IMR-90 (cell line): ENCODE measurements around the gene TMEM95.

Experiments
- BHLHE40 ChIP-seq: fragments of 150-350 bp; IDR thresholded peaks from 2 replicates; pipeline ENCODE4 v1.6.1; 2016; ENCODE audit warnings: mild to moderate bottlenecking, low read depth, low read length
- CEBPB ChIP-seq: IDR thresholded peaks from 2 replicates; pipeline ENCODE4 v1.6.1; 2012; ENCODE audit warnings: low read depth, low read length, improper control_type of control experiment
- CHD1 ChIP-seq: IDR thresholded peaks from 2 replicates; pipeline ENCODE4 v1.6.1; 2012; ENCODE audit warnings: low read depth, low read length, improper control_type of control experiment
- CTCF ChIP-seq: conservative IDR thresholded peaks from 2 replicates; pipeline ENCODE4 v1.5.1; 2012; ENCODE audit warnings: mild to moderate bottlenecking, low read depth, low read length, improper control_type of control experiment
- ELK1 ChIP-seq: fragments of 150-350 bp; IDR thresholded peaks from 2 replicates; pipeline ENCODE4 v1.6.1; 2016; ENCODE audit warnings: low read depth, mild to moderate bottlenecking, low read length, moderate library complexity, borderline replicate concordance
- MAFK ChIP-seq: IDR thresholded peaks from 2 replicates; pipeline ENCODE4 v1.6.1; 2012; ENCODE audit warnings: low read depth, low read length, improper control_type of control experiment
- MXI1 ChIP-seq: IDR thresholded peaks from 2 replicates; pipeline ENCODE4 v1.6.1; 2012; ENCODE audit warnings: low read depth, mild to moderate bottlenecking, low read length, moderate library complexity, borderline replicate concordance
- POLR2A ChIP-seq: IDR thresholded peaks from 2 replicates; pipeline ENCODE4 v1.6.1; 2012; ENCODE audit warnings: mild to moderate bottlenecking, low read depth, low read length
- RAD21 ChIP-seq: IDR thresholded peaks from 2 replicates; pipeline ENCODE4 v1.6.1; 2012; ENCODE audit warnings: low read length, improper control_type of control experiment
- RCOR1 ChIP-seq: IDR thresholded peaks from 2 replicates; pipeline ENCODE4 v1.6.1; 2012; ENCODE audit warnings: mild to moderate bottlenecking, low read length, improper control_type of control experiment; ENCODE audit not compliant: insufficient replicate concordance
- SMC3 ChIP-seq: fragments of 150-350 bp; IDR thresholded peaks from 2 replicates; pipeline ENCODE4 v1.6.1; 2016; ENCODE audit warnings: low read depth, mild to moderate bottlenecking, antibody characterized with exemption, low read length, moderate library complexity
- USF2 ChIP-seq: fragments of 150-350 bp; IDR thresholded peaks from 2 replicates; pipeline ENCODE4 v1.6.1; 2017; ENCODE audit warnings: mild to moderate bottlenecking, antibody characterized with exemption, low read length, low read depth

DNA sequence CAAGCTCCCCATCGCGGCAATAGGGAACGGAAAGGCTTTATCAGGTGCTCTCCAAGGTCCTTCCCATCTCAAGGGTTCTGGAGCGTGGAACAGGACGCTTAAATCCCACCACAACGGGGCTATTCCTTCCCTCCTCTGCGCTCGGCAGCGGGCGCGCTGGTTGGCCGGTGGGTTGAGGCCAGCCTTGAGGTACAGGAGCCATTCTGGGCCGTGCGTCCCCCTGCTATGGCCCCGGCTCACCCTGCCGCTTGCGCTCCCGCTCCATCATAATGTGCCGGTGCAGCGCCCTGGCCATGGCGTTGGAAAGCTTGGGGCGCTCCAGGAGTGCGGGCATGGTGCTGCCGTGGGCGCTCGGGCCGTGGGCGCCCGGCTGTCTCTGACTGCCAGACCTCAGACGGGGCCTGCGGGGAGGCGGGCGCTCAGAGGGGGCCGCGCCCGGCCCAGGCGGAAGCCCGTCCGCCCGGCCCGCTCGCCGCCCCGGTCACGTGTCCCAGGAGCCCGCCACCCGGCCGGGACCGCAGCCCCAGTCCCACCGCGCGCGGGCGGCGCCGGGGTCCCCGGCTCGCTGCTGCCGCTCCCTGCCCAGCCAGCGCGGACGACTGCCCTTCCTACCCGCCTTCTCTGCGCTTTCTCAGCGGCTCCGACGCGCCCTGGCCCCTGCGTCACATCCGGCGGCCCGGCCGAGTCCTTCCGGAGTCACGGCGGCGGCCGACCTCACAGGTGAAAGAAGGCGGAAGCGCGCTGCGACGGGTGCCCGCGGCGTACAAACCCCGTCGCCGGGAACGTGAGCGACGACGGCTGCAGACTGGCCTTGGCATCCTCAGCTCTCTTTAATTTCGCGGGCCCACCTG, 40.0 kb upstream of the TMEM95 start, which contains the start of gene GPS2:
- TF ChIP-seq CTCF (no peak), BHLHE40 (no peak), POLR2A (peak; percentile 89), RAD21 (no peak), CEBPB (no peak), CHD1 (no peak), SMC3 (no peak), MXI1 (peak; percentile 93), USF2 (peak; percentile 74), MAFK (no peak), RCOR1 (no peak), ELK1 (no peak)
